ENCODE measurements around the gene DAZAP1.
A peak's percentile ranks its signal among the peaks of the same experiment; 100 is the strongest.
"Not testable (repeated sequence)": the region's sequence is repeated elsewhere in the genome, so short reads cannot be mapped to it uniquely, and the experiment has no call there.

The DAZAP1 gene

DNA sequence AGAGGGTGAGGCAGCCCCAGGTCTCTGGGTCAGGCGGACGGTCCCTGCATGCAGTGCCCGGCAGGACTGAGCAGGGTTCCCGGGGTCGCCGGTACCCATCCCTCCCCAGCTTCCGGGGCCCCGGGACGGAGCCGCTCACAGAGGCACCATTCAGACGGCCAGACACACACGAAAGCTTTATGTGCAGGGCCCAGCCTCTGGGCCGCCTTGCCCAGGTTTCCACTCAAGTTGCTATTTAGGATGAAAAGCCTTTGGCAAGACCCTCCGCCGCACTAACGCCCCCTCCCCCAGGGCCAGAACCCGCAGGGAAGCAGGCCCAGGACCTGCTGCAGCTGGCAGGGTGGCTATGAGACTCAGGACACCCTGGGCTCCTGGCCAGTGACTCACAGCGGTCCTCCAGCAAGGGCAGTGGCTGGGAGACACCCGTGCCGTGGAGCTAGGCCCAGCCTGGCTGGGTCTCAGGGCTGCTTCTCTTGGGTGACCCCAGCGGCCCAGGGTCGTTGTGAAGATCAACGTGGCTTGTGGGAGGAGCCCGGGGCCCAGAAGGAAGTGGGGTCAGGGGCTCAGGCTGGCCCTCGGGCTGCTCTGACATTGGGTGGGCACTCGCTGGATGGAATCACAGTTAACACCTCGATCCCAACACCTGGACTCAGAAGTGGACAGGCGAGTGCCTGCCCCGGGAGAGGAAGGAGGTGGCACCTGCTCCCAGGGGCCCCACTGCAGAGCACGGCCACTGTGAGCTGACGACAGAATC lies 66.8 kb downstream of the DAZAP1 start:
- DNase-seq (ENCODE audit: low spot score): no peak

DNA sequence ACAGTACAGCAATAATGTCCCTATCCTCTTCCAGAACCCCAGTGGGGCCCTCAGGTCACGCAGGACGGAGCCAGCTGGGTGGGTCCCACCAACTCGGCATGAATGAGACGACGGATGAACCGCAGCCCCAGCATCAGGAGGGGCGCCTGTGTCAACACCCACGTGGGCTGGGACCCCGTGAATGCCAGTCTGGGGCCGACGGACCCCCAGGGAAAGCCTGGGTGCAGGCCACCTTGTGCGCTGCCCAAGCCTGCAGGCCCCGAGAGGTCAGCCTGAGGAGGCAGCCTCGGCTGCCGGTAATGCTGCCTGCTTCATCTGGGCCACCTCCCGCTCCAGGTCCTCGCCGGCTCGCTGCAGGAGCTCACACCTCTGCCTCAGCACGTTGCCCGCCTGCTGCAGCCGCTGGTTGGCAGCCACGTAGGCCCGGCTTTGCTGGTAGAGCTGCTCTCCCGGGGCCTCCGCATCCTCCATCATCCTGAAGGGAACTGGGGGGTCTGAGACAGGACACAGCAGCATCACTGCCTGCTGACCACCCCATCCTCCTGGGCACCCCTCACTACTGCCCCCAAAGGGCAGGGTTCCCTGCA lies 67.5 kb downstream of the DAZAP1 start:
- DNase-seq (ENCODE audit: low spot score): no peak

DNA sequence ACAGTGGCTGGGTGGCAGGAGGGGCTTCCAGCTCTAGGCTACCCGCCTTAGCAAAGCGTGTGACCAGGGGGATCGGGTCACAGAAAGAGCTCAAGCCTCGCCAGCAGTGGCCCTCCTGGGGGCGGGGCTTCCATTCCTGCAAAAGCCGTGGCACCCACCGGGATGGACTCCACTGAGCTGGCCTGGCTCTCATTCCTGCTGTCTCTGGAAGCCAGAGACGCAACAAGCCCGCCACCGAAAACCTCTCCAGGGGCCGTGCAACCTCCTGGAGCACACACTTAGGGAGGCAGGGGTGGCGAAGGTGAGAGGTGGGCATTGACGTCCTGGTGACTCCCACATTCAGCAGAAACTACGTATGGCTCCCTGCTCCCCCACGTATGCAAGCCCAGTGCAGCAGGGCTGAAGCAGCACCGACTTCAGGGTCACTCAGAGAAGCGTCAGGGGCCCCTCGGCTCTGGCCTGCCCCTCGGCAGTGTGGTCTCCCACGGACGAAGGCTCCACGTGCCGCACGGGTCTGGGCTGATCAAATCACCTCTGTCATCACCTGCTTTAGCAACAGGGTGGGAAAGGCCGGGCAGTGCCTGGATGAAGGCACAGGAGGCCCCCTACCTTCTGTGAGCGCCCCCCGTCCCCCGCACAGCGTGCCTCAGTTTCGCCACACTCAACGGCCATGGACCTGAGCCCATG lies 68.5 kb downstream of the DAZAP1 start:
- DNase-seq (ENCODE audit: low spot score): no peak

DNA sequence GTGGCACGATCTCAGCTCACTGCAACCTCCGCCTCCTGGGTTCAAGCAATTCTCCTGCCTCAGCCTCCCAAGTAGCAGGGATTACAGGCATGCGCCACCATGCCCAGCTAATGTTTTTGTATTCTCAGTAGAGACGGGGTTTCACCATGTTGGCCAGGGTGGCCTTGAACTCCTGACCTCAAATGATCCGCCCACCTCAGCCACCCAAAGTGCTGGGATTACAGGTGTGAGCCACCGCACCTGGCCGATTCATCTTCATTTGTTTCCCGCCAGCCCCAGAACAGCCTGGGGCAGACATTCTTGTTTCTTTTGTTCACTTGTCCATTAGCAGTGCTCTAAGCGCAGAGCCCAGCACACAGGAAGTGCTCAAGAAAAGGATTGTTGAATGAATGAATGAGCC lies 69.7 kb downstream of the DAZAP1 start:
- not testable (repeated sequence) for DNase-seq (ENCODE audit: low spot score)

DNA sequence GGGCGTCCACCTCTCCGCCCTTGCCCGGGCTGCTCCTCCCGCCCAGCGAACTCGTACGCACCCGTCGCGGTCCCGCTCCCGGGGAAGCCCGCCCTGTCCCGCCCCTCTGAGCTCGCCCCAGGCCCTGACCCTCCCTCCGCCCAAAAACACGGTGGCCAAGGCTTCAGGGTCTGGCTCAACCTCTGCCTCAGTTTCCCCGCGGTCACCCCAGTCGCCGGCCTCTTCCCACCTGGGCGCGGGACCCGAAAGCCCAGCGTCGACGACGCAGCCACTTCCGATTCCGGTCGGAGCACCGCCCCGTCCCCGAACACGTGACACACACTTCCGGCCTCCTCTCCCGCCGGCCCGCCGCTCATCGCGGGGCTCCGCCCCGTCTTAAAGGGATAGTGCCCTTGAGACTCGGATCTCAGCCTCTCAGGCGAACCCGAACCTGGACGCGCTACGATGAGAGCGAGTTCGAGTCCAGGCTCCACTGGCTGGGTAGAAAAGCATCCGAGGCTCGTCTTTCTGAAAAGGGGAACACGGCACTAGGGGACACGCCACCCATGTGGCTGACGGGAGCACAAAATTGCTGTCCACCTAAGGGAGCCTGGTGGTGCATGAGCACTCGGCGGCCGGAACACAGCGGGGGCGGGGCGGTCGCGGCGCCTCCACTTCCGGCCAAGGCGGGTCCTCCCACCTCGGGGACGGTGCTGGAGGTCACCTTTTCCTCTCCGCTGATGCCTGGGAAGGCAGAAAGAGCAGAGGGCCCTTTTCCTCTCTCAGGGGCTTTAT lies 71.7 kb downstream of the DAZAP1 start, which contains the start of gene C19orf25:
TSS of gene C19orf25 (minus strand) at position 282 of the 774 bp plus-strand sequence. CDS start 312 bp downstream, outside the sequence.
- DNase-seq (ENCODE audit: low spot score): peak; percentile 95

DNA sequence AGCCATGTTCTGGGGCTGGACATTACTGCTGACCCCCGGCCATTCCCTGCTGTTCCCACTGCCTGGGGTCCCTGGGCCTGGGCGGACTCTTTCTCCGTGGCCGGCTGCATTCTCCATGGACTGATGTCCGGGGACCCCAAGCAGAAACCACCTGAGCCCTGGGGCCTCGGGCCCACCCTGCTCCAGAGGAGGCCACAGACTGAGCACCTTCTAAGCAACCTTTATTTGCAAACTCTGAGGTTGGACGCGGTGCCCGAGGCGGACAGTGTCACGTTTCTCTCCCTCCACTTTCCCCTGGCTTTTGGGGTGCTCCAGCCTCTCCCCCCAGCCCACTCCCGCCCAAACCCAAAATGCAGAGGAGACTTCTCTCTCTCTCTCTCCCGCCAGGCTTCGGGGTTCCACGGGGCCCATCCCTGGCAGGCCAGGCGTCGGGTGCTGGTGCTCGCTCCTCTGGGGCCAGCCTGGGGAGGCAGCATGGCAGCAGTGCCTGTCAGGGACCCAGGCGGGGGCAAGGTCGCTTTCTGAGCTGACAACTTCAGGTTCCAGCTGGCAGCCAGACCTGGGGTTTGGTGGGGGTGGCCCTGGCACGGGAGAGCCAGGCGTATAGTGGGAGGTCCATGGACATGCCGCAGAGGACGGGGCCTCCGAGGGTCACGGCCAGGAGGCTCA lies 74.0 kb downstream of the DAZAP1 start:
- no peak for DNase-seq (ENCODE audit: low spot score)

DNA sequence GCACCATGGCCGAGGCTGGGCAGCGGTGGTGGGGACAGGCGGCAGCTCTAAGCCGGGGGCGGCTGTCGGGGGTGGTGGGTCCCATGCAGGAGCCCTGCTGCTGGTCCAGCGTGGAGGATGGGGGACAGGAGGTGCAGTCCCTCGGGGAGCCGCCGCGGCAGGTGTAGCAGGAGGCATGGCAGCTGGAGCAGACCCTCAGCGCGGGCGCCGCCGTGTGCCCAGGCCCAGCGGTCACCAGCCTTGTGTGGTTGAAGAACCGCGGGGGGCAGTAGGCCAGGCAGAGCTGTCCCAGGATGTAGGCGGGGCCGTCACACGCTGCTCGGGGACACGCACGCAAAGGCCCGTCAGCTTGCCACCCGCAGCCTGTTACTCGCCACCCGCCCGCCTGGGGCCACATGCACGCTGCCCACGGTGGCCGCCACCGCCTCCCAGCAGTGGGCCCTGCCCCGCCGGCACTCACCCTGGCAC lies 74.5 kb downstream of the DAZAP1 start:
- no peak for DNase-seq (ENCODE audit: low spot score)

DNA sequence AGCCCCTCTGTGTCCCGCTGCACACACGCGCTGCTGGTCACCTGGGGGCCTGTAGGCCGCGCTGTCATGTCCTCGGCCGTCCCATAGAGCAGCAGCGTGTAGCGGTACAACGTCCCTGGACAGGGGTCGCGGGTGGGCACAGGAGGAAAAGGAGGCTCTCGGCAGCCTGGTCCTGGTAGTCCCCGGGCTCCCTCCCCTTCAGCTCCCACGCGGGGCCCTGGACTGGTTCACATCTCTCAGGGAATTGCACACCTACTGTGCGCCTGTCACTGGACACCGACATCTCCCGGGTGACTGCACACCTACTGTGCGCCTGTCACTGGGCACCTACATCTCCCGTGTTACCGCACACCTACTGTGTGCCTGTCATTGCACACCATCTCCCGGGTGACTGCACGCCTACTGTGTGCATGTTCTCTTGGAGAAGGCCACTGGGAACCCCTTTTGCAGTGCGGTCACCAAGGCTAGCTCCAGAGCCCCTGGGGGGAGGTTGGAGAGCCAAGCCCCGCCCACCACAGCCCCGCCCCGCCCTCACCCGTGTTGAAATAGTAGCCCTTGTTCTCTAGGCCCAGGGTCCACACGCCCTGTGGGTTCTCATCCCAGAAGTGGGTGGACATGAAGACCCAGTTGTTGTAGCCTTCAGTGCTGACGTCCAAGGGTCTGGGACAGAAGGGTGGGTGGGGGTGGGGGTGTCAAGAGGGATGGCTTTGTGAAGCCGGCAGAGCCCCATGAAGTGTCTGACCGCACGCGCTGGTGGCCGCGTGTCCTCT lies 75.2 kb downstream of the DAZAP1 start:
- DNase-seq (ENCODE audit: low spot score): no peak

DNA sequence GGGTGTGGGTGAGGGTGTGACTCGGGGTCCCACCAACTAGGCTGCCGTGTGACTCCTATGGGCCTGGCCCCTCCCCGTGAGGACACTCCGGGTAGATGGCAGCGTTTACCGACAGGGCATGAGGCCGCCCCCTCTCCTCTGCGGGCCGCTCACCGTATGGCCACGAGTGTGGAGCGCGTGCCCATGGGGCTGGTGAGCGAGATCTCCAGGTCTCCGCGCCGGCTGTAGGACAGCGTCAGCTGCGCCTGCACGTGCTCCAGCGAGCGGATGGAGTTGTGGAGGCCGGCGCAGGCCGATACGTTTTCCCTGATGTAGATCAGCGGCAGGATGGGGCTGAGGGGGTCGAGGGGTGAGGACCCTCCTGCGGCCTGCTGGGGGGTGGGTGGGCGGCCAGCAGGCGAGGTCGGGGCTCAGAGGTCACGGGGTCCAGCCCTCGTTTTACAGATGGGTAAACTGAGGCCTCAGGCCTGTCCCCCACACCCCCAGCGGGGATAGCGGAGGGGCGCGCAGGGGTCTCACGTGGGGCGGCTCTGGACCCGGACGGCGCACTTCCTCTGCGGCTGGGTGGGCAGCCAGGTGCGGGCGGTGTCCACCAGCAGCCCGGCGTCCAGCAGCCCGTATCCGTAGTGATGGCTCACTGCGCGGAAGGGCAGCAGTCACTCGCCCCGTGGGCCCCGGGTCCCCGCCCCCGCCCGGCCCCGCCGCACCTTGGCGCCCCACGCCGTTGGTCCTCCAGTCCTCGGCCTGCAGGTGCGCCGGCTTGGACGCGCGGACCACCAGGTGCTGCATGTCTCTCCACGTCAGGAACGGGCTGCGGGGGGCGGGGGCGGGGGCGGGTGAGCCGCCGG lies 76.0 kb downstream of the DAZAP1 start:
- DNase-seq (ENCODE audit: low spot score): no peak

DNA sequence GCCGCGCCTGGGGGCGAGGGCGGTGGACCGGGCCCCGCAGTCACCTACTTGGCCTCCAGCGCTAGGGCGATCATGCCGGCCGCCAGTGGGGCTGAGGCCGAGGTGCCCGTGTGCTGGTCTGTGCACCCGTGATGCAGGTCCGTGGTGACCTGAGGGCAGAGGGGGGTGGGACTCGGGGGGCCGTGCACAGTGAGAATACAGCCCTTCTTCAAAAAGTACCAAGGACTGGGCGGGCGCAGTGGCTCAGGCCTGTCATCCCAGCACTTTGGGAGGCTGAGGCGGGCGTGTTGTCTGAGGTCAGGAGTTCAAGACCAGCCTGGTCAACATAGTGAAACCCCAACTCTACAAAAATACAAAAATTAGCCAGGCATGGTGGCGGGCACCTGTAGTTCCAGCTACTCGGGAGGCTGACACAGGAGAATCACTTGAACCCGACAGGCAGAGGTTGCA lies 76.6 kb downstream of the DAZAP1 start:
- DNase-seq (ENCODE audit: low spot score): no peak

Measured in COLO829 (cell line).